Measurements from ENCODE around the gene TUBD1. TPM values are rescaled to one million over a fixed set of nuclear protein-coding genes. Genes with fewer than 3 reads are reported as not detected.
"Not testable (repeated sequence)": the region's sequence is repeated elsewhere in the genome, so short reads cannot be mapped to it uniquely, and the experiment has no call there.

TUBD1 gene
- total and polyA plus RNA-seq, 8 donors = 7.4 to 24.2 (median 19.4) TPM

- Histone ChIP-seq H3K27ac (peak overlapping the region in 1 of 2 donors; percentile 13), H3K9me3 (no peaks in the 10 kb centered on the region), H3K27me3 (no peaks in the 10 kb centered on the region), H3K4me1 (peaks cover 10 to 32% of the 10 kb centered on the region in 2 donors), H3K36me3 (peaks cover 0 to 40% of the 10 kb centered on the region in 2 donors), H3K4me3 (no peak overlapping the region)
- ATAC-seq (peak; percentile 84), DNase-seq (peak in 1 of 4 donors; percentile 61)
- TF ChIP-seq, protein P1, sequence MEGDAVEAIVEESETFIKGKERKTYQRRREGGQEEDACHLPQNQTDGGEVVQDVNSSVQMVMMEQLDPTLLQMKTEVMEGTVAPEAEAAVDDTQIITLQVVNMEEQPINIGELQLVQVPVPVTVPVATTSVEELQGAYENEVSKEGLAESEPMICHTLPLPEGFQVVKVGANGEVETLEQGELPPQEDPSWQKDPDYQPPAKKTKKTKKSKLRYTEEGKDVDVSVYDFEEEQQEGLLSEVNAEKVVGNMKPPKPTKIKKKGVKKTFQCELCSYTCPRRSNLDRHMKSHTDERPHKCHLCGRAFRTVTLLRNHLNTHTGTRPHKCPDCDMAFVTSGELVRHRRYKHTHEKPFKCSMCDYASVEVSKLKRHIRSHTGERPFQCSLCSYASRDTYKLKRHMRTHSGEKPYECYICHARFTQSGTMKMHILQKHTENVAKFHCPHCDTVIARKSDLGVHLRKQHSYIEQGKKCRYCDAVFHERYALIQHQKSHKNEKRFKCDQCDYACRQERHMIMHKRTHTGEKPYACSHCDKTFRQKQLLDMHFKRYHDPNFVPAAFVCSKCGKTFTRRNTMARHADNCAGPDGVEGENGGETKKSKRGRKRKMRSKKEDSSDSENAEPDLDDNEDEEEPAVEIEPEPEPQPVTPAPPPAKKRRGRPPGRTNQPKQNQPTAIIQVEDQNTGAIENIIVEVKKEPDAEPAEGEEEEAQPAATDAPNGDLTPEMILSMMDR (IDR thresholded peaks at IDR 0.05) = peak; percentile 42 to 69
- intact Hi-C loops (cut with DNase I) = no loop called here
Observed at GRCh38 chr17:59859444-59860025, 33.2 kb downstream of the TUBD1 start.

- Histone ChIP-seq H3K4me3 (no peak overlapping the region), H3K9me3 (no peaks in the 10 kb centered on the region), H3K36me3 (peaks cover 0 to 34% of the 10 kb centered on the region in 2 donors), H3K27me3 (no peaks in the 10 kb centered on the region), H3K27ac (peak overlapping the region; percentile 13 to 20), H3K4me1 (peaks cover 10 to 37% of the 10 kb centered on the region in 2 donors)
- no peak for ATAC-seq
- peak in 1 of 4 donors; percentile 6 for DNase-seq
- intact Hi-C loops (cut with DNase I) = no loop called here
- TF ChIP-seq, protein P1 (IDR thresholded peaks at IDR 0.05) = no peak
Observed at GRCh38 chr17:59858932-59859331, 33.8 kb downstream of the TUBD1 start.

GRCh38 chr17:59858167-59858816 is 34.5 kb downstream of the TUBD1 start:
- H3K4me3 ChIP-seq = no peak overlapping the region
- intact Hi-C loops (cut with DNase I) = no loop called here
- no peaks in the 10 kb centered on the region for H3K9me3 ChIP-seq
- H3K27me3 ChIP-seq = no peaks in the 10 kb centered on the region
- ATAC-seq (no peak), DNase-seq (peak in 1 of 4 donors; percentile 4)
- peaks cover 10 to 43% of the 10 kb centered on the region in 2 donors for H3K4me1 ChIP-seq
- TF ChIP-seq, protein P1 (IDR thresholded peaks at IDR 0.05) = no peak
- H3K36me3 ChIP-seq = peaks cover 0 to 28% of the 10 kb centered on the region in 2 donors
- peak overlapping the region in 1 of 2 donors; percentile 20 for H3K27ac ChIP-seq

DNA sequence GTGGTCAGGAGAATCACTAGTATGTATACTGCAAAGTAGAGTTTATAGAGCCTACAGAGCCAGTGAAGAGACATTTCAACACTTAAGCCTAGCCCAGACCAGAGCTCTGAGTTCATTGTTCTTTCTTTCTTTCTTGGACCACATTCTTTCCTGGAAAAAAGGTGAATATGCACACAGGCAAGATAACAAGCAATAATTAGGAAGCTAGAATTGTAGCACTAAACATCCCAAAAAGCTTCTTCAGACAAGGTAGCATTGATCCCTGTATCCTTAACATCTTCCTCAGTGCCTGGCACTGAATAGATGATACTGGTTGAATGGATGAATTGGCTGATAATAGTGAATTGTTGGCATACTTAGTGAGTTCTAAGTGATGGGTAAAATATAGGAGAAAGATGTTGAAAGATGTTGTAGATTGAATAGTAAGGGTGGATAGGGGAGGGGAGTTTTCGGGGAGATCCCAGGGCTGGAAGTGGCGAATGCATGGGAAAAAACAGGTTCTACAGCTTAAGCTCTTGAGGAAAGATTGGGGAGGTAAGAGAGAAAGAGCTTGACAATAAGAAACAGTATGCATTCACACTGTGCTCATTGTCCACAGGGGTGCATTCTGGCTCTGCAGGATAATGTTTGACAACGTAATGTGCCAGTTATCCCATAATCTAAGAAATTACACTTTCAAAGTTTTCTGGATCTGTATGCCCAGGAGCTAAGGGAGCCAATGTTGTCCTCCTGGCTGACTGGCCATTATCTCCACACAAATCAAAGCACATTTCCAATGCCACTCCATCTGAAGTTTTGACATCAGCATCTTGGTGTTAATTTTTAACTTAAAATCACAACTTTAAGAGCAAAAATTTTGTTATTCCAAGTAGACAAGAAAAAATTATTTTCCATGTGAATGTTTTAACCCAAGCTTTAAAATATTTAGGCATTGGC is 35.6 kb downstream of the TUBD1 start:
- ATAC-seq (peak; percentile 37), DNase-seq (peak in 1 of 4 donors; percentile 6)
- Histone ChIP-seq H3K4me3 (no peak overlapping the region), H3K4me1 (peaks cover 10 to 55% of the 10 kb centered on the region in 2 donors), H3K27ac (peak overlapping the region in 1 of 2 donors; percentile 20), H3K27me3 (no peaks in the 10 kb centered on the region), H3K36me3 (peaks cover 0 to 18% of the 10 kb centered on the region in 2 donors), H3K9me3 (no peaks in the 10 kb centered on the region)
- TF ChIP-seq, protein P1 (IDR thresholded peaks at IDR 0.05) = no peak
- intact Hi-C loops (cut with DNase I) = no loop called here

DNA sequence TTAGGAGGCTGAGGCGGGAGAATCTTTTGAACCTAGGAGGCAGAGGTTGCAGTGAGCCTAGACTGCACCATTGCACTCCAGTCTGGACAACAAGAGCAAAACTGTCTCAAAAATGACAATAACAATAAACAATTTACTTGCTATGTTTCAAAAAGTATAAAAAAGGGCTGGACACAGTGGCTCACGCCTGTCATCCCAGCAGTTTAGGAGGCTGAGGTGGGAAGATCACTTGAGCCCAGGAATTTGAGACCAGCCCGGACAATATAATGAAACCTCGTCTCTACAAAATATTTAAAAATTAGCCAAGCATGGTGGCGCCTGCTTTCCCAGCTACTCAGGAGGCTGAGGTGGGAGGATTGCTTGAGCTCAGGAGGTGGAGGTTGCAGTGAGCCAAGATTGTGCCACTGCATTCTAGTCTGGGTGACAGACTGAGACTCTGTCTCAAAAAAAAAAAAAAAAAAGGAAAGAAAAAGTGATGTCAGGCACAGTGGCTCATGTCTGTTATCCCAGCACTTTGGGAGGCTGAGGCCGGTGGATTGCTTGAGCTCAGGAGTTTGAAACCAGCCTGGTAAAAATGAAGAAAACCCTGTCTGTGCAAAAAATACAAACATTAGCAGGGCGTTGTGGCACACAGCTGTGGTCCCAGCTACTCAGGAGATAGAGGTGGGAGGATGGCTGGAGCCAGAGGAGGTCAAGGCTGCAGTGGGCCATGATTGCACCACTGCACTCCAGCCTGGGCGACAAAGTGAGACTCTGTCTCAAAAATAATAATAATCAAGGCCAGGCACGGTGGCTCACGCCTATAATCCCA is 38.6 kb downstream of the TUBD1 start:
- intact Hi-C loops (cut with DNase I); H3K9me3 ChIP-seq; DNase-seq; ATAC-seq; H3K4me3 ChIP-seq; H3K36me3 ChIP-seq; H3K27me3 ChIP-seq: not testable (repeated sequence)
- peaks cover 24 to 77% of the 10 kb centered on the region in 2 donors for H3K4me1 ChIP-seq
- peak overlapping the region in 1 of 2 donors; percentile 54 for H3K27ac ChIP-seq

Measured in left lung (tissue), 10 donors.